C1 segment of cervical spinal cord (tissue), 14 donors: ENCODE data around the gene EMC10.

Source experiments
- DNase-seq, 14 donors: peaks; one replicate each; lab custom pipeline; 2025; lab: John Stamatoyannopoulos, UW

Gene EMC10

GRCh38 chr19:50477751-50478515, 1.6 kb downstream of the EMC10 start:
- no peak for DNase-seq

- DNase-seq, result peak in 3 of 14 donors; percentile 12 to 25 (median 24)
Observed at GRCh38 chr19:50478901-50479715, 2.8 kb downstream of the EMC10 start.

DNA sequence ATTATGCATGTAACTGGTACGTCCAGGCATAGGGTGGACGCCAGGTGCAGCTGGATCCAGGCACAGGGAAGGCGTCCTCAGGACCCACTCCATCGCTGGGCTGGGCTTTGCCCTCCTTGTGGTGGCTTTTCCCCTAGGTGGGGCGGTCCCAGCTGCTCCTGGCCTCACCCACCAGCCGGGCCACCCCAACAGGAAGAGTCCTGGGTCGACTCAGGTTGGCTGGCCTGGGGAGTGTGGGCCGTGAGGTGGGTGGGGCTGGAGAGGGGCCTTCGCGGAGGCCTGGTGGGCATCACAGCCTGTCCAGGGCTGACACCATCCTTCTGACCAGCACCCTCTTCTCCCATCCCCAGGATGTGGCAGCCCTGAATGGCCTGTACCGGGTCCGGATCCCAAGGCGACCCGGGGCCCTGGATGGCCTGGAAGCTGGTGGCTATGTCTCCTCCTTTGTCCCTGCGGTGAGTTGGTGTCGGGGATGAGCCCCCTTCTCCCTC, 3.5 kb downstream of the EMC10 start:
- no peak for DNase-seq

DNA sequence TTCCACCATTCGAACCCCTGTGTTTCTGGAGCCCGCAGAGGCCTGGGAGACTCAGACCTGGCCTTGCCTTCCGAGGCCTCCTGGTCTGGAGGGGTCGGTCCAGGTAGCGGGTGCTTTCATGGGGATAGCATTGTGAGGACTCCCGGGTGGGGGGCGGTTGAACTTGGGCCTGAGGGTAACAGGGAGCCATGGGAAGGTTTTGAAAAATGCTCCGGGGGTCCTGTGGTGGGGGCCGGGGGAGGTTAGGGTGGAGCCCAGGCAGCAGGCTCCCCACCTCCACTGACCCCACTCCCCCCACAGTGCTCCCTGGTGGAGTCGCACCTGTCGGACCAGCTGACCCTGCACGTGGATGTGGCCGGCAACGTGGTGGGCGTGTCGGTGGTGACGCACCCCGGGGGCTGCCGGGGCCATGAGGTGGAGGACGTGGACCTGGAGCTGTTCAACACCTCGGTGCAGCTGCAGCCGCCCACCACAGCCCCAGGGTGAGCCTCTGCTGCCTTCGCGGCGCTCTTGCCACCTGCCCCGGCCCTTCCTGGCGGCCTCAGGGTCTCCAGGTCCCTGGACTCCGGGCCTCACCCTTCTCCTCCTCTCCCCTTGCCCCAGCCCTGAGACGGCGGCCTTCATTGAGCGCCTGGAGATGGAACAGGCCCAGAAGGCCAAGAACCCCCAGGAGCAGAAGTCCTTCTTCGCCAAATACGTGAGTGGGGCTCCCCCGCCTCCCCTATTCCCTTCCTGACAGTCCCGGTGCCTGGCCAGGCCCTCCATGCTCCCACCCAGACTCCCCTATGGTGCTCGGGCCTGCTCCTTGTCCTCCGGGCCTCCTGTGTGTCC, 4.2 kb downstream of the EMC10 start:
- no peak for DNase-seq

- DNase-seq, result no peak
Observed at GRCh38 chr19:50481351-50482149, 5.2 kb downstream of the EMC10 start.

- no peak for DNase-seq
Observed at GRCh38 chr19:50482271-50482855, 6.1 kb downstream of the EMC10 start.

GRCh38 chr19:50482916-50483315, 6.6 kb downstream of the EMC10 start:
- DNase-seq, result no peak

- DNase-seq, result no peak
Observed at GRCh38 chr19:50485284-50485955, 9.1 kb downstream of the EMC10 start.

- peak in 1 of 14 donors; percentile 38 for DNase-seq
Observed at GRCh38 chr19:50486823-50487515, 10.7 kb downstream of the EMC10 start.

DNA sequence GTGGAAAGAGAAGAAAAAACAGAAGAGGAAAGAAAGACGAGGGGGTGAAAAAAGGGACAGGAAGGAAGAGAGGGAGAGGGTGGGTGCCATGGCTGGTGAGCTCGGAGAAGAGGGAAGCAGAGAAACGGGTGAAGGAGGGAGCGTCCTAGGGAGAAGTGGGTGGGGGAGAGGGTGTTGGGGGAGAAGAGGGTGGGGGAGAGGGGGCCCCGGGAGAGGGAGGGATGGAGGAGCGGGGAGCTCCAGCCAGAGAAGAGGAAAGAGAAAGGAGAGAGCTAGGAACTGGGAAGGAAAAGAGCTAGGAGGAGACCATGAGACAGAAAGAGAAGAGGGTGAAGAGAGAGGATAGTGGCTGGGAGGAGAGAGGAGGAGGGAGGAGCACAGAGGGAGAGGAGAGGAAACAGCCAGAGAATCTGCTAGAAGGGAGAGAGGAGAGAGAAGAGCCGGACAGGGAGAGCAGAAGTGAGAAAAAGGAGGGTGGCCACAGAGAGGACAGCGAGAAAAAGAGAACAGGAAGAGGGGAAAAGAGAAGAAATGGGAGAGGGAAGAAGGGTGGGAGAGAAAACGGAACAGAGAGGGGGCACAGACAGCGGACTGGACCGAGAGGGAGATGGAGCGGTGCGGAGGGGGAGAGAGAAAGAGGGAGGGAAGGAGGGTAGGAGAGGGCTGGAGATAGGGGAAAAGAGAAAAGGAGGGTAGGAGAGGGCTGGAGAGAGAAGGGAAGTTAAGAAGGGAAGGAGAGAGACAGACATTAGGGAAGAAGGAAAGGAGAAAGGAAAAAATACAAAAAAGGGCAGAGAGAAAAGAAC, 12.3 kb downstream of the EMC10 start:
- DNase-seq, result no peak

- DNase-seq, result no peak
Observed at GRCh38 chr19:50489461-50490011, 13.2 kb downstream of the EMC10 start.

DNA sequence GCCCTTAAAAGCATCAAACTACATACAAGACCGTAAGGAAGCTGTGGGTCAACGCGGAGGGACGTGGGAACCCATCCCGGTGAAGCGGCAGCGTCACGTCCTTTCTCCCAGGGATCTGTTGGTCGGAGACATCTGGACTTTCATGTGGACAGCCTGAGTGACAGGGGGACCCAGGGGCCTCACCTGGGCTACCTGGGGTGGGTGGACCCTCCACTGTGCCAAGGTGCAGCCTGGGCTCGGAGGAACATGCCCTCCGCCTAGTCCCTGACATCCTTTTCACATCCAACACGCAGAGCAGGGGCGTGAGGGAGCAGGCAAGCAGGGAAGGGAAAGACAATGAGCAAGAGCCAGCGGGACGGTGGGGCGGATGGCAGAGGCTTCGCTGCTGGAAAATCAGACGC, 14.1 kb downstream of the EMC10 start:
- DNase-seq, result no peak

DNA sequence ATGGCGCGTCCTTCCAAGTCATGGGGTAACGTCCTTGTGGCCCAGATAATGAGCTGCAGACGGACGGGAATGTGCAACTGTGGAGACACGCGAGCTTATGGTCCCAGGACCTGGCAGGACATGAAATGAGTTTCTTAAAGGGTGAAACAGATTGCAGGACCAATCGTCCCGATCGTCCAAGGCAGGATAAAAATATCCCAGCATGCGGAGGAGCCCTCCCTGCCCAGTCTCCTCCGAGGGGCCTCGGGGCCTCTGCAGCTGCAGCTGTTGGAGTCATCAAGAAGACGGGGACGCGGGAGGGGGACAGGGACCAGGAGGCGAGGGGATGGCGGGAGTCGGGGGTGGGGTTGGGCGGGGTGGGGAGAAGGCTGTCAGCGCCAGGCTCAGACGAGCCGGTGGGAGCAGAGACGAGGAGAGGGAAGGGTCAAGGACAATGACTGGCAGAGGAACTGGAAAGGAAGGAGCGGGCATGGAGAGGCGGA, 14.7 kb downstream of the EMC10 start:
- peak in 2 of 14 donors; percentile 16 to 28 for DNase-seq

GRCh38 chr19:50492303-50493052, 16.2 kb downstream of the EMC10 start:
- peak in 5 of 14 donors; percentile 15 to 29 (median 20) for DNase-seq

DNA sequence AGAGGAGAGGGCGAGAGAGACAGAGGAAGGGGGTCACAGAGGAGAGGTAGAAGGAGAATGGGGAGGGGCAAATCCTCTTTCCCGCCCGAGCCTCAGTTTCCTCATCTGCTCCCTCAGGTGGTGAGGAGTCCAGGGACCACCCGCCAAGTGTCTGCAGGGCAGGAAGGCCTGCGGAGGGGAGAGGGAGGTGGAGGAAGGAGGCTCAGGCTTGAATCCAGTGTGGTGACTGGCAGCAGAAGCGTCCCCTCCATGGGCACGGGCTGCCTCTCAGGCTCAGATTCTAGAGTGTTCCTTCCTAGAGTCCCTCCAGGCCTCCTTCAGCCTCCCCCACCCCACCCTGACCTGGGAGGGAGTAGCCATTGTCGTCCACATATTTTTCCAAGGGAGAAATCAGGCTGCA, 16.9 kb downstream of the EMC10 start:
- no peak for DNase-seq

DNA sequence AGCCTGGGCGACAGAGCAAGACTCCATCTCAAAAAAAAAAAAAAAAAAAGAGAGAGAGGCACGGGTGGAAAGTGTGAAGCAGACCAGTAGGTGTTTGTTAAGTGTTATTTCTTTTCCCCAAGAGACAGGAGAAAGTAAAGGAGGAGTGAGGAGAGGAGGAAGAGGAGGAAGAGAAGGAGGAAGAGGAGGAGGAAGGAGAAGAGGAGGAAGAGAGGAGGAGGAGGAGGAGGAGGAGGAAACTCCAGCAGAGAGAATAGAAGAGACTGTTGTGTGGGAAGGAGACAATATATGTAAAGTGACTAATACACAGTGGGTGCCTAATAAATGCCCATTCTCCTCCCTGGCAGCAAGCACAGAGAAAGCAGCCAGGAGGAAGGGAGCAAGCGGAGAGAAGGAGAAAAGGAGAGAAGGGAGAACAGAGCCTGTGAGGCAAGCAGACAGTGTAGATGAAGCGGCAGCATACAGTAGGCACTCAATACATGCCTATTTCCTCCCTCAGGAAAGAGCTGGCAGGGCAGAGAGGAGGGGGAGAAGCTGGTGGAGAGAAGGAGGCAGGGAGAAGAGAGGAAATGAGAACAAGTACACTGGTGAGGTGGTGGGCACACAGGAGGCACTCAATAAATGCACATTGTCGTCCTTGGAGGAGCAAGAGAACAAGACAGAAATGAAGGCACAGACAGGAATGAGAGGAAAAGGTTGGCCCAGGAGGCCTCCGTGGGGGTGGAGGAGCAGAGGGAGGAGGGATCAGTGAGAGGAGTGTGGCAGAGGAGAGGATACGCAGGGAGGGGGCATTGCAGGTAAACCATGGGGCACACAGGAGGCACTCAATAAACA, 18.1 kb downstream of the EMC10 start:
- no peak for DNase-seq
